T-helper 17 cell (primary cell): Measurements from ENCODE around the gene PGAM5. TPM values are rescaled to one million over a fixed set of nuclear protein-coding genes. Genes with fewer than 3 reads are reported as not detected.
A peak's percentile ranks its signal among the peaks of the same experiment; 100 is the strongest.
"Not testable (repeated sequence)": the region's sequence is repeated elsewhere in the genome, so short reads cannot be mapped to it uniquely, and the experiment has no call there.

Source experiments
- ATAC-seq: fragments of 150-1000 bp; cut with Tn5 transposase; 2 replicates; pipeline ENCODE4 v1.10.0; 2021; ENCODE audit warnings: mild to moderate bottlenecking, moderate library complexity
- DNase-seq, 3 donors: peaks; one replicate each; pipeline versions ENCODE4 v3.0.0 to v3.0.0-alpha.2; 2020 to 2021
- H3K9me3 ChIP-seq: one replicate; pipeline ENCODE4 v1.7.0; 2013; ENCODE audit warnings: low read length, mild to moderate bottlenecking; ENCODE audit not compliant: control insufficient read depth, poor library complexity, severe bottlenecking
- H3K27ac Mint-ChIP-seq: one replicate; pipeline ENCODE4 v1.8.0; 2022; ENCODE audit warnings: mild to moderate bottlenecking, moderate library complexity, mixed read lengths
- H3K27me3 Mint-ChIP-seq: one replicate; pipeline ENCODE4 v1.8.0; 2022; ENCODE audit warnings: mixed read lengths
- H3K36me3 Mint-ChIP-seq: one replicate; pipeline ENCODE4 v1.8.0; 2022; ENCODE audit warnings: low read depth, mixed read lengths
- H3K4me1 Mint-ChIP-seq: one replicate; pipeline ENCODE4 v1.8.0; 2022; ENCODE audit warnings: mild to moderate bottlenecking, mixed read lengths
- H3K4me3 Mint-ChIP-seq: one replicate; pipeline ENCODE4 v1.8.0; 2022; ENCODE audit warnings: mild to moderate bottlenecking, moderate library complexity, mixed read lengths
- total RNA-seq, 4 donors: library from RNA in 2 of 4; stranded (reverse) in 2 of 4; gene quantifications; one replicate each; pipeline ENCODE4 v1.2.3 and lab custom pipeline; 2022 to 2026

The PGAM5 gene
- total RNA-seq, 2 donors from 2014 or later: 19.6 to 23.8 TPM

DNA sequence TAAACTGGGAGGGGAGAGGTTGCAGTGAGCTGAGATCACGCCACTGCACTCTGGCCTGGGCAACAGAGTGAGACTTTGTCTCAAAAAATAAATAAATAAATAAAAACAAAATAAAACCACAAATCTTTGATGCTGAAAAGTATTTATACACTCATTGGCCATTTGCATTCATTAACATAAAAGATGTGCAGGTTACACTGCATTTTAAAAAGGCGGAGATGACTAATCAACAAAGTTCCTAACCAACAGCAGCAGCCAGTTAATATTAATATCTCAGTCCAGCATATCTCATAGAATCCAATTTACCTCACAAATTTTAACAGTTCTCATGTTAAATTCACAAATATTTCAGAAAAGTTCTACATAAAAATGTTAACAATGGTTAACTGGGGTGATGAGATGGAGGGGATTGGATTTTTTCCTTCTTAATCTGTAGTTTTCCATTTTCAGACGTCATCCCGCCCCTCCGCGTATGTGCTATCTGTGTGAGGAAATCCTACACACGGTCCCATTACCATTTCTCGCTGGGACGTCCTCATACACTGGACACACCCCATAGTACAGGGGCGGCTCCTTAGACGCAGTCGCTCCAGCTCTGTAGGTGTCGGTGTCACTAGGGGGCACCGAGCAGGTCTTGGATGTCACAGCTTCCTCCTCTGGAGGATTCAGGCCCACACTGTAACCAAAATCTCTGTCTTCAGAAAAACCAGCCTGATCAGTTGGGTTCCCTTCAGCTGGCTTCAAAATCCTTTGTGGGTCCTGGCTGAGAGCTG lies 43.7 kb downstream of the PGAM5 start:
- H3K4me1 Mint-ChIP-seq: peaks cover 5% of the 10 kb centered on the region
- no peak for ATAC-seq
- H3K4me3 Mint-ChIP-seq: no peak overlapping the region
- no peaks in the 10 kb centered on the region for H3K27me3 Mint-ChIP-seq
- no peaks in the 10 kb centered on the region for H3K36me3 Mint-ChIP-seq
- DNase-seq: no peak
- H3K27ac Mint-ChIP-seq: no peak overlapping the region
- no peaks in the 10 kb centered on the region for H3K9me3 ChIP-seq

GRCh38 chr12:132758825-132759224 lies 48.2 kb downstream of the PGAM5 start:
- H3K4me3 Mint-ChIP-seq, H3K27ac Mint-ChIP-seq, H3K36me3 Mint-ChIP-seq, H3K27me3 Mint-ChIP-seq, ATAC-seq, H3K9me3 ChIP-seq, DNase-seq: not testable (repeated sequence)
- peaks cover 16% of the 10 kb centered on the region for H3K4me1 Mint-ChIP-seq

- ATAC-seq (no peak), DNase-seq (no peak)
- Mint-ChIP-seq H3K4me1 (peaks cover 18% of the 10 kb centered on the region), H3K27me3 (no peaks in the 10 kb centered on the region), H3K27ac (peak overlapping the region; percentile 97), H3K36me3 (no peaks in the 10 kb centered on the region), H3K4me3 (peak overlapping the region; percentile 36)
- no peaks in the 10 kb centered on the region for H3K9me3 ChIP-seq
Observed at GRCh38 chr12:132759359-132759758, 48.7 kb downstream of the PGAM5 start.

DNA sequence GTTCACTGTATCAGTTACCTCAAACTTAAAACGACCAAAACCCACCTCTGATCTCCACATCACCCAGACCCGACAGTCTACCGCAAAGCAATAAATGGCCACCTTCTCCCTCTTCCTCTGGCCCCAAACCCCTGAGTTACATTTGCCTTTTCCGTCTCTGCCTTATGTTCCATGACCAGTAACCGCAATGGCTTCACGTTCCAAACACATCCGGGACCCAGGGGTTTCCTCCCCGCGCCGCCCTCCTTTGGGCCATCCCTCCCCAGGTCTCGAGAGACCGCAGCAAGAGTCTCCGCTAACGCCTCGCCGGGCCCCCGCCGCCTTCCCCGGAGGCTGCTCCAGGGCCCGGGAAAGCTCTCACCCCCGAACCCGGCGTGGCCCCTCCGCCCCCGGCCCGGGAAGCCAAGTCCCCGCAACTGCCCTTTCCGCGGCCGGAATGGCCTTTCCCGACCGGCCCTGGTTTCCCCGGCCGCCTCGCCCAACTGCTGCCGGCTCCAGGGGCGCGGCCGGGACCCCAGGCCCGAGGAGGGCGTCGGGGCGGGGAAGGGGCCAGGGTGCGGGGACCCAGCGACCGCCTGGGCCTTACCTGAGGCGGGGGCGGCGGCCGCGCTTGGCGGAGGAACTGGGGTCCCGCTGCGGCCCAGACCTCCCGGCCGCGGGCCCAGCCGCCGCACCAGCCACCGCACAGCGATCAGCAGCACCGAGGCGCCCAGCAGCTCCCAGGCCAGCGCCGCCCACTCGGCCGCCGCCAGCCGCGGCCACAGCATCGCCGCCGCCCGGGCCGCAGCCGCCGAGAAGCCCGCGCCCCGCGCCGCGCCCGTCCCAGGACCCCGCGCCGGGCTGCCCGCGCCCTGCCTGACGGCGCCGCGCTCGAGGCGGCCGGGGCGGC lies 50.6 kb downstream of the PGAM5 start, which contains the start of gene ANKLE2:
Gene ANKLE2, minus strand, starts transcription at position 801 of the 889 bp plus-strand sequence. Its CDS starts 34 bp downstream, at position 767.
- Mint-ChIP-seq H3K36me3 (no peaks in the 10 kb centered on the region), H3K27ac (peak within 1 kb of the TSS; percentile 97), H3K27me3 (no peaks in the 10 kb centered on the region), H3K4me1 (peaks cover 17% of the 10 kb centered on the region), H3K4me3 (peak within 1 kb of the TSS; percentile 97)
- ATAC-seq (peak; percentile 58), DNase-seq (peak; percentile 28 to 48 (median 40))
- H3K9me3 ChIP-seq: no peaks in the 10 kb centered on the region

GRCh38 chr12:132761921-132762583 lies 51.4 kb downstream of the PGAM5 start:
- H3K9me3 ChIP-seq: no peaks in the 10 kb centered on the region
- Mint-ChIP-seq H3K4me1 (peaks cover 14% of the 10 kb centered on the region), H3K27me3 (no peaks in the 10 kb centered on the region), H3K4me3 (peak overlapping the region; percentile 69), H3K36me3 (no peaks in the 10 kb centered on the region), H3K27ac (peak overlapping the region; percentile 73)
- peak; percentile 82 to 90 (median 84) for DNase-seq
- ATAC-seq: peak; percentile 92

- no peaks in the 10 kb centered on the region for H3K9me3 ChIP-seq
- Mint-ChIP-seq H3K27me3 (no peaks in the 10 kb centered on the region), H3K36me3 (no peaks in the 10 kb centered on the region), H3K4me3 (no peak overlapping the region), H3K27ac (no peak overlapping the region), H3K4me1 (peaks cover 18% of the 10 kb centered on the region)
- no peak for DNase-seq
- ATAC-seq: no peak
Observed at GRCh38 chr12:132764231-132764630, 53.6 kb downstream of the PGAM5 start.

DNA sequence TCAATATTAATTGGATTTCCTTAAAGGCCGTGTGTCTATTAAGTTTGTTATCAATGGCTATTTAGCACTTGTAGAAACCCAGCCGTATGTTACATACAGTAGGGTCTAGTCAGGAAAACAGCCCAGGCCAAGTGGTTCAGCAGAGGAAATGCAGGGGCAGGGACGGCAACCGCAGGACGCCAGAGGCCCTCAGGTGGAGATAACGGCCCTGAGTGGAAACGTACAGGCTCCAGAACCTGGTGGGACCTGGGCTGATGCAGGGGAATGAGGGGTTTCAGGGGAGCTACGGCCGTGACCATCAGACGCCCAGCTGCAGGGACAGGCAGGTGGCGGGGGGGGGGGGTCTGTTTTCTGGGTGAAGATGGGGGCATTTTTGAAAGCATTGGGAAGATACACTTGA lies 54.7 kb downstream of the PGAM5 start:
- no peaks in the 10 kb centered on the region for H3K36me3 Mint-ChIP-seq
- no peaks in the 10 kb centered on the region for H3K9me3 ChIP-seq
- ATAC-seq (no peak), DNase-seq (no peak)
- H3K27me3 Mint-ChIP-seq: no peaks in the 10 kb centered on the region
- no peak overlapping the region for H3K27ac Mint-ChIP-seq
- peak overlapping the region; percentile 33 for H3K4me3 Mint-ChIP-seq
- H3K4me1 Mint-ChIP-seq: peaks cover 14% of the 10 kb centered on the region

DNA sequence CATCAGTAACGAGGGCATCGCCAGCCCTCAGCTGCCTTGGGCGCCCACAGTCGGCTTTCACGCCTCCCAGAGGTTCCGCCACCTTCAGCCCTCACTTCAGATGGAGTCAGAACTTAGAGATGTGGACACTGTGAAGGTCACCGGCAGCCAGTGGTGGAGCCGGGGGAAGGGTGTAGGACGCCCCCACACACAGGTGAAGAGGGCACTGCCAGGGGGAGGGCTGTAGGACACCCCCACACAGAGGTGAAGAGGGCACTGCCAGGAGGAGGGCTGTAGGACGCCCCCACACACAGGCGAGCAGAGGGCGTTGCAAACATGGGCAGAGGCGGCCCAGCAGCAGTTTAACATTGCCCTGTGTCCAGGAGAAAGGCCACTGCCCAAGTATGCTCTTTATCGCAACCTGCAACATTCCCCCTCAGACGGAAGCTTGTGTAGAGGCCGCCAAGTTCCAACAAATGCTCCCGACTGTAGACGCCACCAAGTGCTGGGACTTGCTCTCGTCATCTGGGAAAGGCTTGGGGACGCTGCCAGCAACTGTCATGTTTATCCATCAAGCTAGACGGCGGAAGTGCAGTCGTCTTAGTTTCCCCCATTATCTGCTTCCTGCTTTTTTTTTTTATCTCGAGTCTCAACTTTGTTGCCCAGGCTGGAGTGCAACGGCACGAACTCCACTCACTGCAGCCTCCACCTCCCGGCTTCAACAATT lies 55.9 kb downstream of the PGAM5 start:
- H3K36me3 Mint-ChIP-seq: no peaks in the 10 kb centered on the region
- ATAC-seq: no peak
- no peaks in the 10 kb centered on the region for H3K9me3 ChIP-seq
- H3K4me3 Mint-ChIP-seq: no peak overlapping the region
- no peak for DNase-seq
- peaks cover 14% of the 10 kb centered on the region for H3K4me1 Mint-ChIP-seq
- H3K27me3 Mint-ChIP-seq: no peaks in the 10 kb centered on the region
- no peak overlapping the region for H3K27ac Mint-ChIP-seq

DNA sequence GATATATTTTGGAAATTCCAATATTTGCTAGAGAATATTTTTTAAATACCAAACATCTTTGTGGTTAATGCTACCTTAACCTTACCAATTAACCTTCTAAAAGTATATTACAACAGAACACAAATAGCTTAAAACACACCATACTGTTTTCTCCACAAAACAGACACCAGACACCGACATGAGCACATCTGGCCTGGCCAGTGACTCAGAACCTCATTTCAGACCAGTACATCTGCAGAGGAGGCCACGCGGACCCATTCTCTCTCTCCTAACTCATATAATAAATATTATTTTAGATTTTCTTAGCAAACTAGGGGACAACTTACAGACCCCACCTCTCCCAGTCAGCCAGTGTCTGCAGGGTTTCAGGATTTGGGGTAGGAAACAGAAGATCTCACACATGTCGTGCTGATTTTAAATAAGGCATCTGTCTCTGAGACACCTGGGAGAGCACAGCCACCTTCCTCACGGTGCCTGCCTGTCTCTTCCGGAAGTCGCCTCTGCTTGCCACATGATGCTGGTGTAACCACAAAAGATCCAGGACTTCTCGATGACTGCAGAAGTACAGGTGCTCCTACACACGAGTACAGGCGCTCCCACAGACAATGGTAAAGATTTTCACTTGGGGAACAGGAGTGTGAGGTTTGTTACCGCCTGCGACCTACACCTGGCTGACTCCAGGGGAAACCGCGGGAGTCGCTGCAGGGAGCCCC lies 60.6 kb downstream of the PGAM5 start:
- H3K4me3 Mint-ChIP-seq: peak overlapping the region; percentile 21
- no peaks in the 10 kb centered on the region for H3K9me3 ChIP-seq
- ATAC-seq (peak; percentile 91), DNase-seq (peak in 2 of 3 donors; percentile 26 to 45)
- H3K4me1 Mint-ChIP-seq: peaks cover 15% of the 10 kb centered on the region
- H3K27ac Mint-ChIP-seq: peak overlapping the region; percentile 57
- H3K36me3 Mint-ChIP-seq: peaks cover 2% of the 10 kb centered on the region
- H3K27me3 Mint-ChIP-seq: no peaks in the 10 kb centered on the region

Other genes starting within 250 kb of the PGAM5 start
- gene FBRSL1, start 220.7 kb upstream of the PGAM5 start, total RNA-seq: 10 to 100 TPM; 79.3 to 86.3 TPM
- not detected for gene LRCOL1, start 100.3 kb upstream of the PGAM5 start, total RNA-seq
- gene P2RX2, start 92.1 kb upstream of the PGAM5 start, total RNA-seq: not detected
- 10 to 100 TPM; 50.4 to 54.7 TPM for gene POLE, start 23.5 kb upstream of the PGAM5 start, total RNA-seq
- gene PXMP2, start 23.3 kb upstream of the PGAM5 start, total RNA-seq: 1 to 10 TPM; 3.0 to 3.1 TPM
- gene ANKLE2, start 51.0 kb downstream of the PGAM5 start, total RNA-seq: 10 to 100 TPM; 82.4 to 84.2 TPM
- gene GOLGA3, start 118.0 kb downstream of the PGAM5 start, total RNA-seq: 10 to 100 TPM; 44.0 to 45.4 TPM
- gene CHFR, start 176.8 kb downstream of the PGAM5 start, total RNA-seq: 10 to 100 TPM; 91.5 to 94.5 TPM
- 1 to 10 TPM; 4.5 to 6.4 TPM for gene ZNF605, start 245.5 kb downstream of the PGAM5 start, total RNA-seq